SK-N-SH treated with all-trans-retinoic acid at 6 μM for 48 hours (cell line): ENCODE data around the gene SELL.

Experiments used
- CSDC2 ChIP-seq: fragments of 250-450 bp; sonication (Bioruptor Pico); IDR thresholded peaks from 2 replicates; pipeline ENCODE4 v1.5.0; 2020; ENCODE audit warnings: mild to moderate bottlenecking, moderate library complexity
- ESRRG ChIP-seq: fragments of 250-450 bp; sonication (Bioruptor Pico); IDR thresholded peaks from 2 replicates; pipeline ENCODE4 v1.6.1; 2021; ENCODE audit warnings: mild to moderate bottlenecking
- PPARA ChIP-seq: fragments of 250-450 bp; sonication (Bioruptor Pico); IDR thresholded peaks from 2 replicates; pipeline ENCODE4 v1.5.0; 2020; ENCODE audit warnings: mild to moderate bottlenecking, borderline replicate concordance
- ZFP30 ChIP-seq: fragments of 450-650 bp; formaldehyde crosslinking; IDR thresholded peaks from 2 replicates; pipeline ENCODE4 v1.5.0; 2022; ENCODE audit warnings: mild to moderate bottlenecking, moderate library complexity
- ZNF70 ChIP-seq: fragments of 450-650 bp; formaldehyde crosslinking; IDR thresholded peaks from 2 replicates; pipeline ENCODE4 v1.5.0; 2020; ENCODE audit warnings: mild to moderate bottlenecking, moderate library complexity
- ZNF8 ChIP-seq: fragments of 450-650 bp; formaldehyde crosslinking; IDR thresholded peaks from 2 replicates; pipeline ENCODE4 v1.5.0; 2020; ENCODE audit warnings: mild to moderate bottlenecking, moderate library complexity
- TF ChIP-seq, protein P1 (sequence below): fragments of 250-450 bp; sonication (Bioruptor Pico); IDR thresholded peaks from 2 replicates; pipeline ENCODE4 v1.5.1; 2021; ENCODE audit warnings: mild to moderate bottlenecking, moderate library complexity
- TF ChIP-seq, protein P2 (sequence below): fragments of 250-450 bp; sonication (Bioruptor Pico); IDR thresholded peaks from 2 replicates; pipeline ENCODE4 v1.5.0; 2020; ENCODE audit warnings: mild to moderate bottlenecking, moderate library complexity
- TF ChIP-seq, protein P3 (sequence below): fragments of 250-450 bp; sonication (Bioruptor Pico); IDR thresholded peaks from 2 replicates; pipeline ENCODE4 v1.8.0; 2020; ENCODE audit warnings: mild to moderate bottlenecking, moderate library complexity, borderline replicate concordance

DNA sequence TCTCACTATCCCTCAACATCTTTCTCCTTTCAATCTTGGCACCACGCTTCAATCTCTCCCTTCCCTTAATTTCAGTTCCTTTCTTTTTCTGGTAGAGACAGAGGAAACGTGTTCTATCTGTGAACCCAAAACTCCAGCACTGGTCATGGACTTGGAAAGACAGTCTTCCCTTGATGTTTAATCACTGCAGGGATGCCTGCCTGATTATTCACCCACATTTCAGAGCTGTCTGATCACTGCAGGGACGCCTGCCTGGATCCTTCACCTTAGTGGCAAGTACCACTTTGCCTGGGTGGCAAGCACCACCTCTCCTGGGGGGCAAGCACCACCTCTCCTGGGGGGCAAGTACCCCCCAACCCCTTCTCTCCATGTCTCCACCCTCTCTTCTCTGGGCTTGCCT is 27.8 kb downstream of the SELL start:
- TF ChIP-seq PPARA (CRISPR knock-in tag), result no peak
- TF ChIP-seq CSDC2 (CRISPR knock-in tag), result no peak
- TF ChIP-seq ZNF8 (CRISPR knock-in tag), result no peak
- no peak for TF ChIP-seq ZNF70
- TF ChIP-seq, protein P1, sequence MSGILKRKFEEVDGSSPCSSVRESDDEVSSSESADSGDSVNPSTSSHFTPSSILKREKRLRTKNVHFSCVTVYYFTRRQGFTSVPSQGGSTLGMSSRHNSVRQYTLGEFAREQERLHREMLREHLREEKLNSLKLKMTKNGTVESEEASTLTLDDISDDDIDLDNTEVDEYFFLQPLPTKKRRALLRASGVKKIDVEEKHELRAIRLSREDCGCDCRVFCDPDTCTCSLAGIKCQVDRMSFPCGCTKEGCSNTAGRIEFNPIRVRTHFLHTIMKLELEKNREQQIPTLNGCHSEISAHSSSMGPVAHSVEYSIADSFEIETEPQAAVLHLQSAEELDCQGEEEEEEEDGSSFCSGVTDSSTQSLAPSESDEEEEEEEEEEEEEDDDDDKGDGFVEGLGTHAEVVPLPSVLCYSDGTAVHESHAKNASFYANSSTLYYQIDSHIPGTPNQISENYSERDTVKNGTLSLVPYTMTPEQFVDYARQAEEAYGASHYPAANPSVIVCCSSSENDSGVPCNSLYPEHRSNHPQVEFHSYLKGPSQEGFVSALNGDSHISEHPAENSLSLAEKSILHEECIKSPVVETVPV (CRISPR knock-in tag), result no peak
- TF ChIP-seq, protein P2, sequence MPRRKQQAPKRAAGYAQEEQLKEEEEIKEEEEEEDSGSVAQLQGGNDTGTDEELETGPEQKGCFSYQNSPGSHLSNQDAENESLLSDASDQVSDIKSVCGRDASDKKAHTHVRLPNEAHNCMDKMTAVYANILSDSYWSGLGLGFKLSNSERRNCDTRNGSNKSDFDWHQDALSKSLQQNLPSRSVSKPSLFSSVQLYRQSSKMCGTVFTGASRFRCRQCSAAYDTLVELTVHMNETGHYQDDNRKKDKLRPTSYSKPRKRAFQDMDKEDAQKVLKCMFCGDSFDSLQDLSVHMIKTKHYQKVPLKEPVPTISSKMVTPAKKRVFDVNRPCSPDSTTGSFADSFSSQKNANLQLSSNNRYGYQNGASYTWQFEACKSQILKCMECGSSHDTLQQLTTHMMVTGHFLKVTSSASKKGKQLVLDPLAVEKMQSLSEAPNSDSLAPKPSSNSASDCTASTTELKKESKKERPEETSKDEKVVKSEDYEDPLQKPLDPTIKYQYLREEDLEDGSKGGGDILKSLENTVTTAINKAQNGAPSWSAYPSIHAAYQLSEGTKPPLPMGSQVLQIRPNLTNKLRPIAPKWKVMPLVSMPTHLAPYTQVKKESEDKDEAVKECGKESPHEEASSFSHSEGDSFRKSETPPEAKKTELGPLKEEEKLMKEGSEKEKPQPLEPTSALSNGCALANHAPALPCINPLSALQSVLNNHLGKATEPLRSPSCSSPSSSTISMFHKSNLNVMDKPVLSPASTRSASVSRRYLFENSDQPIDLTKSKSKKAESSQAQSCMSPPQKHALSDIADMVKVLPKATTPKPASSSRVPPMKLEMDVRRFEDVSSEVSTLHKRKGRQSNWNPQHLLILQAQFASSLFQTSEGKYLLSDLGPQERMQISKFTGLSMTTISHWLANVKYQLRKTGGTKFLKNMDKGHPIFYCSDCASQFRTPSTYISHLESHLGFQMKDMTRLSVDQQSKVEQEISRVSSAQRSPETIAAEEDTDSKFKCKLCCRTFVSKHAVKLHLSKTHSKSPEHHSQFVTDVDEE, result no peak
- TF ChIP-seq, protein P3, sequence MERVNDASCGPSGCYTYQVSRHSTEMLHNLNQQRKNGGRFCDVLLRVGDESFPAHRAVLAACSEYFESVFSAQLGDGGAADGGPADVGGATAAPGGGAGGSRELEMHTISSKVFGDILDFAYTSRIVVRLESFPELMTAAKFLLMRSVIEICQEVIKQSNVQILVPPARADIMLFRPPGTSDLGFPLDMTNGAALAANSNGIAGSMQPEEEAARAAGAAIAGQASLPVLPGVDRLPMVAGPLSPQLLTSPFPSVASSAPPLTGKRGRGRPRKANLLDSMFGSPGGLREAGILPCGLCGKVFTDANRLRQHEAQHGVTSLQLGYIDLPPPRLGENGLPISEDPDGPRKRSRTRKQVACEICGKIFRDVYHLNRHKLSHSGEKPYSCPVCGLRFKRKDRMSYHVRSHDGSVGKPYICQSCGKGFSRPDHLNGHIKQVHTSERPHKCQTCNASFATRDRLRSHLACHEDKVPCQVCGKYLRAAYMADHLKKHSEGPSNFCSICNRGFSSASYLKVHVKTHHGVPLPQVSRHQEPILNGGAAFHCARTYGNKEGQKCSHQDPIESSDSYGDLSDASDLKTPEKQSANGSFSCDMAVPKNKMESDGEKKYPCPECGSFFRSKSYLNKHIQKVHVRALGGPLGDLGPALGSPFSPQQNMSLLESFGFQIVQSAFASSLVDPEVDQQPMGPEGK, result no peak
- TF ChIP-seq ESRRG (CRISPR knock-in tag), result no peak
- TF ChIP-seq ZFP30 (CRISPR knock-in tag), result no peak
